GM21447 (cell line): ENCODE results near the gene FAM110A.
"Not testable (repeated sequence)": the region's sequence is repeated elsewhere in the genome, so short reads cannot be mapped to it uniquely, and the experiment has no call there.

Experiments
- ATAC-seq: cut with Tn5 transposase; IDR thresholded peaks from one replicate; pipeline ENCODE4 v1.9.1; 2021; ENCODE audit not compliant: unreplicated experiment

Gene FAM110A

DNA sequence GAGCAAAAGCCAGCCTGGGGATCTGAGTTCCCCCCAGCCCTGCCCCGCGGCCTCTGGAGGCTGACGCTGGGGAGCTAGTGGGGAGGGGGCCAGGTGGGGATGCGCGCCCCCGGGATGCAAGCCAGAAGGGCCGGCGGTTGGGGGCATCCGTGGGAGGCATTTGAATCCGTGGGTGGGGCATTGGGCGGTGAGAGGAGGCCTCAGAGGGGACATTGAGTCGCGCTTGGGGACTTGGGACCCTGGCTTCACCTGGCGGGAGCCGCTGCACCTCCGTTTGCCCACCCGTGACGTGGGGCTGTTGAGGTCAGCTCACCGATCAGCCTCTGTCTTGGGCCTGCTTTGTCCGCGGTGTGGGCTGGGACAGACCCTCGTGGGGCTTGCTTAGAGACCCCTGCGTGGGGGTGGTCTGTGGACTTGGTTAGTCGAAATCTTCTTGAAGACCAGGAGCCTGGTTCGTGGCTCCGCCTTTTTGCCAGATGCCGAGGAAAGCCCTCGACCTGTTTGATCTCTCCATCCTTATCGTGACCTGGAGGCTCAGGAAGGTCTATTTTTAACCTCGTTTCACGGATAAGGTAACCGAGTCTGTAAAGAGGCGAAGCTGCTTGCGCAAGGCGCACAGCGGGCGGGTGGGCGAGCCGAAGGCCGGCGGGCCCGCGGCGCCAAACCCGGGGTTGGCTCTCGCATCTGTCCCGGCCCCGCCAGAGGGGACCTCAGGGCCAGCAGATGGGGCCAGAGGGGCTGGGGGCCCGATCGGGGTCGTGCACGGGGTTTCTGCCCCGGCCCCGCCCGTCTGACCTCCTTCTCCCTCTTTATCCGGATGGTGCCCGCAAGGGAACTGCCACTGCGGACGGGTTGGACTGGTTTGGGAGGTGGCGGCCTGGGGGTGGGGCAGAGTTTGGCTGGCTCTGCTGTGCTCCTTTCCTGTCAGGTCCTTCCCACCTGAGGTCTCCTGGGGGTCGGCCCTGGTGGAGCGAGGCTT, 8.3 kb downstream of the FAM110A start:
- ATAC-seq, result no peak

GRCh38 chr20:842547-842940, 9.0 kb downstream of the FAM110A start:
- no peak for ATAC-seq

- ATAC-seq, result no peak
These were observed 10.4 kb downstream of the FAM110A start for GRCh38 chr20:843912-844311.

DNA sequence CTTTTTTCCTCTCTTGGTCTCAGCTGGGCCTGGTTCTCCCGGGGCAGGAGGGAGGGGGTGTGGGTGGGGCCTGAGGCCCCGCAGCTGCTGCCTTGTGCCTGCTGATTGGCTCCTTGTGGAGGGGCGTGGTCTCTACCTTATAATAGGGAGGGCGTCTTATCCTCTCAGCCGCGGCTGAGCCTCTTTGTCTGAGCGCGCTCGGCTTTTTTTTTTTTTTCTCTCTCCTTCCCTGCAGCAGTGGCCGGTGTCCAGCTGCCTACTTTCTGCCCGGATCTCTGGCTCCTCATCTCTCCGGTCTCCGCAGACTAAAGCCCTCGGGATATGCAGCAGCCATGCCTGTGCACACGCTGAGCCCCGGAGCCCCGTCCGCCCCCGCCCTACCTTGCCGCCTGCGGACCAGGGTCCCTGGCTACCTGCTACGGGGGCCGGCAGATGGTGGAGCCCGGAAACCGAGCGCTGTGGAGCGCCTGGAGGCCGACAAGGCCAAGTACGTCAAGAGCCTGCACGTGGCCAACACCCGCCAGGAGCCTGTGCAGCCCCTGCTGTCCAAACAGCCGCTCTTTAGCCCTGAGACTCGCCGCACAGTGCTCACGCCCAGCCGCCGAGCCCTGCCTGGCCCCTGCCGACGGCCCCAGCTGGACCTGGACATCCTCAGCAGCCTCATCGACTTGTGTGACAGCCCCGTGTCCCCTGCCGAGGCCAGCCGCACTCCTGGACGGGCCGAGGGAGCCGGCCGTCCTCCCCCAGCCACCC, 11.1 kb downstream of the FAM110A start:
- peak; percentile 93 for ATAC-seq

DNA sequence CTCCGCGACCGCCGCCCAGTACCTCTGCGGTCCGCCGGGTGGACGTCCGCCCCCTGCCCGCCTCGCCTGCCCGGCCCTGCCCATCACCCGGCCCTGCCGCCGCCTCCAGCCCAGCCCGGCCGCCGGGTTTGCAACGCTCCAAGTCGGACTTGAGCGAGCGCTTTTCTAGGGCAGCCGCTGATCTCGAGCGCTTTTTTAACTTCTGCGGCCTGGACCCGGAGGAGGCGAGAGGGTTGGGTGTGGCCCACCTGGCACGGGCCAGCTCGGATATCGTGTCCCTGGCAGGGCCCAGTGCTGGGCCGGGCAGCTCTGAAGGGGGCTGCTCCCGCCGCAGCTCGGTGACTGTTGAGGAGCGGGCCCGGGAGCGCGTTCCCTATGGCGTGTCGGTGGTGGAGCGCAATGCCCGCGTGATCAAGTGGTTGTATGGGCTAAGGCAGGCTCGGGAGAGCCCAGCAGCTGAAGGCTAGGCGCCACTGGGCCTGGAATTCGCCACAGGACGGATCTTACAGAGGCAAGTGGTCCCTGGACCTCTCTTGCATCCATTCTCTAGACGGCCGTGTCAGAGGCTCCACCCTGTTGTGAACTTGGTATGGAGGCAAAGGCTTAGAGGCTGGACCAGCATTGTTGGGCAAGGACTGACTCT, 11.8 kb downstream of the FAM110A start:
- ATAC-seq, result no peak

GRCh38 chr20:845941-846893, 12.7 kb downstream of the FAM110A start:
- ATAC-seq, result no peak

GRCh38 chr20:846894-847278, 13.4 kb downstream of the FAM110A start:
- ATAC-seq, result no peak

- ATAC-seq, result no peak
These were observed 14.7 kb downstream of the FAM110A start for GRCh38 chr20:848193-848592.

DNA sequence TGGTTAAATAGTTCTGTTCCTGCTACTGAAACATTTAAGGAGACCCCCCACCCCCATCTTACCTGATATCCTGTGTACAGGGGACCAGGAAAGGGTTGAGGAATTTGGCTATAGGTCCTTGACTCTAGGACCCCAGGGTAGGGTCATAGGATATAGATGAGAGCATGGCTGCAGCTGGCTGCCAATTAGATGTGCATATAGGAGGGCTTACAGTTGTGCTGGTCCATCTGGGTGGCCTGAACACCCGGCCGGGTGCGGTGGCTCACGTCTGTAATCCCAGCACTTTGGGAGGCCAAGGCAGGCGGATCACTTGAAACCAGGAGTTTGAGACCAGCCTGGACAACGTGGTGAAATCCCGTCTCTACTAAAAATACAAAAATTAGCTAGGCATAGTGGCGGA, 15.2 kb downstream of the FAM110A start:
- ATAC-seq, result not testable (repeated sequence)

DNA sequence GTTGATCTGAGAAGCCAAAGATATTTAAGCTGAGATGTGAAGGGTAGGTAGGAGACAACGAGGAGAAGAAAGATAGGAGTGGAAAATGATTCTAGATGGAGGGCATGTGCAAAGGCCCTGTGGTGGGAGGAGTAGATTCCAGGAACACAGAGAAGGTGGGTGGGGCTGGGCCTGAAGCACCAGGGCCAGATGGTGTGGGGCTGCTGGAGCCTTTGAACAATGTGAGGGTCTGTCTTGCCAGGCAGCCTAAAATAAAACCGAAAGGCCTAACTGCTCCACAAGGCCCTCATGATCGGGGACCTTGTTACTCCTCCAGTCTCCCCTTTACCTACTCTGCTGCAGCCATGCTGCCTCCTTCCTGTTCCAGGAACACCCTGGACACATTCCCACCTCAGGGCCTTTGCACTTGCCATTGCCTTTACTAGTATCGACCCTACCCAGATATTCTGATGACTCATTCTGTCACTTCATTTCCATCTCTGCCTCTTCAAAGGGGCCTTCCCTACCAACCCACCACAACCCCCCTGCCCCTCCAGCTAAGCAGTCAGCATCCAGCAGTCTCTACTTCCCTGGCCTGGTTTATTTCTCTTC, 20.0 kb downstream of the FAM110A start:
- ATAC-seq, result no peak

GRCh38 chr20:854601-855000, 21.1 kb downstream of the FAM110A start:
- no peak for ATAC-seq

DNA sequence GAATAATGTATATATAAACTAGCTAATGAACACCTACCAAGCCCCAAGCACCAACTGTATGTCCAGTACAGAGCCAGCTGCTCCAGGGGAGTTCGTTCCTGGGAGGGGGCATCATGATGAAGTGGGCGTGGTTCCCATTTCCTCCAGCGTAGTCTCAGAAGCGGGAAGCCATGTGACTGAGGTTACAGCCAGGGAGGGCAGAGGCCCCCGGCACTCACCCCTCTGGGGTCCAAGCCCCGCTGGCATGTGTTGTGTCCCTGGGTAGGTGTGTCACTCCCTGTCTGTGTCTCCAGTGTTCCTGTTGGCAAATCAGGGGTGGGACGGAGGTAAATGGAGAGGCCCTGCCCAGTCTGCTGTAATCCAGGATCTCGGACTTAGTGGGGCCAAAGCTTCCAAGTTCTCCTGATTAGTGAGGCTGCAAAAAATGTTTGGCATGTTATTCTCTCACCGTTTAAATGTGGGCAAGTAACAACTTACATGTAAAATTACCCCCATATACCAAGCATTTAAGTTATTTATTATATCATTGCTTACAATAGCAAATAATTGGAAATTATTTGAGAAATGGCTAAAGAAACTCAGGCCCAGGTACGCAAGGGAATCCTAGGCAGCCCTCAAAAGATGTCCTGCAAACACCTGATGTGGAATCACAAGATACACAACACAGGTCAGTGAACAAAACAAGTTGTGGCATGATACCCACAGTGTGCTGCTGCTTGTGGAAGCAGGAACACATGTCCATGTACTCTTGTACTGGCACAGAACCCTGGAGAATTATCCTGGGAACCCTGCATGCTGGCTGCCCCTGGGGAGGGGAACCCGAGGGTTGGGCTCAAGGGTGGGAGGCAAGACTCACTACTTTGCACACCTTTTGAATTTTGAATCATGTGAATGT, 22.2 kb downstream of the FAM110A start:
- no peak for ATAC-seq

DNA sequence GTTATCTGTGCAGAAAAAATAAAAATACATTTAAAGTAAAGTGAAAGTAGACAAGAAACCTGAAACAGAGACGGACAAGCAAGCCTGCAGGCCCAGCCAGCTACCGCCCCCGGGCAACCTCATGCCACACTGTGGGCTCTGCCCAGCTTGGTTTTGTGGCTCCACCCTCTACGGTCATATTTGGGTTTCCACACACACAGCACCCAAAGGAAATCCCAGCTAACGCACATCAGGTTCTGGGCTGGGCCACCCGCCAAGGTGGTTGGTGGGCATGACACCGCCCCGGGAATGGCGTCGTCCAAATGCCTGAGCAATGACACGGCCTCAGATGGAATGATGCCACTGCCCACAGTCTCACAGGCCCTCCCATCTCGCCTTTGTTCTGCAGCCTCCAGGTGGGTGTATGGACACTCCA, 22.9 kb downstream of the FAM110A start:
- ATAC-seq, result no peak

- ATAC-seq, result no peak
These were observed 24.5 kb downstream of the FAM110A start for GRCh38 chr20:858011-858410.

- no peak for ATAC-seq
These were observed 26.3 kb downstream of the FAM110A start for GRCh38 chr20:859751-860231.

DNA sequence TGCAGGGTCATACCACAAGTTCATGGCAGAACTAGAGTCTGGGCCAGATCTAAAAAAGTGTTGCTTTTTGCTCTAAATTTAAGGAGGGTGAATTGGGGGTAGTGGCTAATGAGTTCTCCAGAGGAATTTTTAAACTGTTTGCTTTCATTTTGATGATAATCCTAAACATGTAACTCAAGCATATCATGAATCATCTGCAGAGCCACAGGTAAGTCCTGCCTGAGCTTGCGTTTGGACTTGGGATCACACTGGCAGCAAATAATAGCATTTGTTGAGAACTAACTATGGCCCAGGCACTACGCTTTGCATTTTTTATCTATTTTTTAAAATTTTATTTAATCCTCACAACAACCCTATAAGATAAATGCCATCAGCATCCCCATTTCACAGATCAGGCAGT, 27.4 kb downstream of the FAM110A start:
- no peak for ATAC-seq

- no peak for ATAC-seq
These were observed 31.9 kb downstream of the FAM110A start for GRCh38 chr20:865440-865839.

DNA sequence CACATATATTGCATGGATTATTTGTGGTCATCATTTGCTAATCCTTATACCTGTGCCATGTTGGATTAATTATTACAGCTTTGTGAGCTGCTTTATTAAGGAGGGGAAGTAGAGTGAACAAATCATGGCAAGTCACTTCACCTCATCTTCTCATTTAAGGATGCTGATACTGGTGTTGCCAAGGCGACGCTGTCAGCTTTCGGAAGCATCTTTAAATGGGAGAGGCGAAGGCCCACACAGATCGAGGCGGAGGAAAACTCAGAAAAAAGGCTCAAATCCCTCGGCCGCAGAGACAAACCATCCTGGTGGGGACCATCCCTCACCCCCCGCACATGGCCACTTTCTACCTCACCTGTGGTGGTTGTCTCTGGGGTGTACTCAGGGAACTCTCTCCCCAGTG, 34.8 kb downstream of the FAM110A start:
- ATAC-seq, result no peak

DNA sequence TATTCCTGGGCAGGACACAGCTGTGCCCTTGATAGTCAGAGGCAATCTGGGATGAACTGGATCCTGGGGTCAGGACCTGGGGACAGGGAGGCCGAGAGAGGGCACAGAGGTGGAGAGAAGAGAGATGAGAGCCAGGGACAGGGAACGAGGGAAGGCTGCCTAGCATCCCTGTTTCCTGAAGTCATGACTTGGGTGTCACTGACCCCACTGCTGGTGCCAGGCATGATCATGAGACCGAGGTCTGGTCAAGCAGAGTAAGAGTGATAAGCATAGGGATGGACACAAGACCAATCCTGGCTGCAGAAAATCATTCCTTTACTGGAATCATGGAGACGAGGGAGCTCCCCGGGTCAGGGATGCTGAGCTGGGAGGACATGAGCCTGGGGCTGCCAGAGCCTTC, 36.1 kb downstream of the FAM110A start:
- no peak for ATAC-seq
